KMS-11 (cell line): ENCODE measurements around the gene PRLR.

Source experiments
- H2AFZ ChIP-seq: fragments of 200-600 bp; sonication (generic); 2 replicates; pipeline ENCODE4 v1.6.1; 2016; ENCODE audit warnings: antibody characterized with exemption, mixed run types, low read depth
- H3K27ac ChIP-seq: fragments of 200-600 bp; sonication (generic); 2 replicates; pipeline ENCODE4 v1.6.1; 2016; ENCODE audit warnings: mild to moderate bottlenecking, mixed run types
- H3K27me3 ChIP-seq: fragments of 200-600 bp; sonication (generic); 2 replicates; pipeline ENCODE4 v1.6.1; 2017; ENCODE audit warnings: mild to moderate bottlenecking, low read depth, mixed run types, moderate library complexity; ENCODE audit not compliant: insufficient read depth
- H3K36me3 ChIP-seq: fragments of 200-600 bp; sonication (generic); 2 replicates; pipeline ENCODE4 v1.6.1; 2017; ENCODE audit warnings: mild to moderate bottlenecking, mixed run types; ENCODE audit not compliant: insufficient read depth
- H3K4me1 ChIP-seq: fragments of 200-600 bp; sonication (generic); 2 replicates; pipeline ENCODE4 v1.6.1; 2016; ENCODE audit warnings: mild to moderate bottlenecking, low read depth, mixed run types; ENCODE audit not compliant: poor library complexity, severe bottlenecking
- H3K4me2 ChIP-seq: fragments of 200-600 bp; sonication (generic); 2 replicates; pipeline ENCODE4 v1.7.0; 2016; ENCODE audit warnings: mild to moderate bottlenecking, mixed run types
- H3K4me3 ChIP-seq: fragments of 200-600 bp; sonication (generic); IDR thresholded peaks from 2 replicates; pipeline ENCODE4 v1.6.1; 2017; ENCODE audit warnings: low read depth, low read length, mixed read lengths; ENCODE audit not compliant: insufficient read depth
- H3K79me2 ChIP-seq: fragments of 200-600 bp; sonication (generic); 2 replicates; pipeline ENCODE4 v1.6.1; 2016; ENCODE audit warnings: low read depth, mixed run types; ENCODE audit not compliant: insufficient read depth
- H3K9ac ChIP-seq: fragments of 200-600 bp; sonication (generic); 2 replicates; pipeline ENCODE4 v1.6.1; 2016; ENCODE audit warnings: mild to moderate bottlenecking, mixed run types
- H4K20me1 ChIP-seq: fragments of 200-600 bp; sonication (generic); 2 replicates; pipeline ENCODE4 v1.6.1; 2016; ENCODE audit warnings: mild to moderate bottlenecking, mixed run types; ENCODE audit not compliant: insufficient read depth
- TF ChIP-seq, protein P1 (sequence below): fragments of 200-600 bp; sonication (generic); conservative IDR thresholded peaks from 2 replicates; pipeline ENCODE4 v1.6.1; 2017; ENCODE audit warnings: low read depth, mild to moderate bottlenecking, antibody characterized with exemption, low read length, moderate library complexity, mixed read lengths

Gene PRLR

DNA sequence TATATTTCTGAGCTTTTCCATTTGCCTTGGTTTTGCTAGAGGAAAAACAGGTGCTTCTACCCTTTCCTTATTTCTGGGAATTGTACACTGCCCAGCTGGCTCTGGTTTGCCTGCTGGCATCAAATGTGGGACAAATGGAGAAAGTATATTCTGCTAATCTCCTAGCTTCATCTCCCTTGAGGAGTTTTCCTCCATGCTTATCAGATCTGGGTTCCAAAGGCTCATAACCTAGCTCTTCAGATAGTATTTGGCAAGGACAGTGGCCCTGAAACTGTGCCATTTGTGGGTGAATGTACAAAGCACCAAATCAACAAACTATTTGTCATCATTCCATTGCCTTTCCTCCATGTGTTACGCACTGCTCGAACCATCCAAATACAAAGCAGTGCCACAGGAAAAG lies 16.2 kb downstream of the PRLR start:
- Histone ChIP-seq H4K20me1 (no peaks in the 10 kb centered on the region), H3K27me3 (no peaks in the 10 kb centered on the region), H3K4me1 (no peaks in the 10 kb centered on the region), H3K79me2 (no peaks in the 10 kb centered on the region), H2AFZ (no peak overlapping the region), H3K9ac (no peak overlapping the region), H3K27ac (no peak overlapping the region), H3K4me2 (no peak overlapping the region), H3K4me3 (no peak overlapping the region), H3K36me3 (no peaks in the 10 kb centered on the region)
- TF ChIP-seq, protein P1, sequence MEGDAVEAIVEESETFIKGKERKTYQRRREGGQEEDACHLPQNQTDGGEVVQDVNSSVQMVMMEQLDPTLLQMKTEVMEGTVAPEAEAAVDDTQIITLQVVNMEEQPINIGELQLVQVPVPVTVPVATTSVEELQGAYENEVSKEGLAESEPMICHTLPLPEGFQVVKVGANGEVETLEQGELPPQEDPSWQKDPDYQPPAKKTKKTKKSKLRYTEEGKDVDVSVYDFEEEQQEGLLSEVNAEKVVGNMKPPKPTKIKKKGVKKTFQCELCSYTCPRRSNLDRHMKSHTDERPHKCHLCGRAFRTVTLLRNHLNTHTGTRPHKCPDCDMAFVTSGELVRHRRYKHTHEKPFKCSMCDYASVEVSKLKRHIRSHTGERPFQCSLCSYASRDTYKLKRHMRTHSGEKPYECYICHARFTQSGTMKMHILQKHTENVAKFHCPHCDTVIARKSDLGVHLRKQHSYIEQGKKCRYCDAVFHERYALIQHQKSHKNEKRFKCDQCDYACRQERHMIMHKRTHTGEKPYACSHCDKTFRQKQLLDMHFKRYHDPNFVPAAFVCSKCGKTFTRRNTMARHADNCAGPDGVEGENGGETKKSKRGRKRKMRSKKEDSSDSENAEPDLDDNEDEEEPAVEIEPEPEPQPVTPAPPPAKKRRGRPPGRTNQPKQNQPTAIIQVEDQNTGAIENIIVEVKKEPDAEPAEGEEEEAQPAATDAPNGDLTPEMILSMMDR: no peak

DNA sequence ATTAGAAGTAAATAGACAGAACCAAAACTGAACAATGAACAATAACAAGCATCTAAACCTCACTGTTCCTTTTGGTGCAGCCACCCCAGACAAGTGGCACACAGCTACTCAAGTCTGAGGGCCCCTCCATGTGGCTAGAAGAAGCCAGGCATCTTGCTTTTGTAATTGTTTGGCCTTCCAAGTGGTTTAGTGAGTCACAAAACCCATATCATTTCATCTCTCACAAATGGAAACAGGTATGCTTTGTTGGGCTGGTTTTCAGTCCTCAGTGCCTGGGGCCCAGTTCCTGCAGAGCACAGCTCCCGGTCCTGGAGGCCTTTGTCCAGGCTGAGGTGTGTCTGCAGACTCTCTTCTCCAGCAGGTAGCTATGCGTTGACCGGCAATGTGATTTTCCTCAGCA lies 16.7 kb downstream of the PRLR start:
- H3K27ac ChIP-seq: no peak overlapping the region
- H3K4me2 ChIP-seq: no peak overlapping the region
- H3K79me2 ChIP-seq: no peaks in the 10 kb centered on the region
- no peak overlapping the region for H3K9ac ChIP-seq
- no peaks in the 10 kb centered on the region for H3K27me3 ChIP-seq
- no peak overlapping the region for H3K4me3 ChIP-seq
- H3K4me1 ChIP-seq: no peaks in the 10 kb centered on the region
- no peak overlapping the region for H2AFZ ChIP-seq
- H3K36me3 ChIP-seq: no peaks in the 10 kb centered on the region
- TF ChIP-seq, protein P1: no peak
- H4K20me1 ChIP-seq: no peaks in the 10 kb centered on the region

DNA sequence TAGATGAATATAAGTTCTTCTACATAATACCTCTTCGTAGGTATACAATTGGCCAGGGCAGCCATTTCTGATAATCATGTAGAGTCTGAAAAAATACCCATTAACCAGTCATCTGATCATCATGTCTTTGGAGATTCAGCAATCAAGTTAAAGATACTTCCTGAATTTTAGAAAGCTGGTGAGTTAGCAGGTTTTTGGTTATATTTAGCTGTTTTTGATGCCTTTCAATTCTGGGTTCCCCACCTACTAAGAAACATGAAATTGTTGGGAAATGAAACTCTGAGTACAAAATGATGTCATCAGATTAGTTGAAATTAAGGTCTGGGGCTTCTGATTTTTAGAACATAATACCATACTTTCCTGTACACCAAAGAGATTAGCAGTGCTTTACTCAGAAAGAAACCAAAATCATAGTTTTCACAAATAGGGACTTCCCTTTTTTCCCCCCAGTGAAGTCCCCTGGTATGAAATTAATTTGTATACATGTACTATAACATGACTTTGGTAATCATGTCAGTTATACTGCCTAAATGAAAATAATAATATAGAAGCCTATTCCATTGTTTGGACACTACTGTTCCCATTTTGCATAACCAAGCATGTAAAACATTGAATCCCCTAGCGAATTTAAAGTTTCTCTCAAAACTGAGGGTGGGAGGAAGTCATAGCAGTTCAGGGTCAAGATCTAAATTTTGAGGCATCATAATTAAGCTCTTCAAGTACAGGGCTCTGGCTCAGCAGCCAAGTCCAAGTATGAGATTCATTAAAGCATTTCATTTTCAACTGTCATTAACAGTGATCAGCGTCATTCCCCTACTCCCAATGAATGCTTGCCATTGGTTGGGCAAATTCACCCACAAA lies 17.9 kb downstream of the PRLR start:
- Histone ChIP-seq H3K4me3 (no peak overlapping the region), H3K79me2 (no peaks in the 10 kb centered on the region), H3K4me2 (no peak overlapping the region), H2AFZ (no peak overlapping the region), H3K36me3 (no peaks in the 10 kb centered on the region), H3K27me3 (no peaks in the 10 kb centered on the region), H4K20me1 (no peaks in the 10 kb centered on the region), H3K4me1 (no peaks in the 10 kb centered on the region), H3K9ac (no peak overlapping the region), H3K27ac (no peak overlapping the region)
- TF ChIP-seq, protein P1: no peak

DNA sequence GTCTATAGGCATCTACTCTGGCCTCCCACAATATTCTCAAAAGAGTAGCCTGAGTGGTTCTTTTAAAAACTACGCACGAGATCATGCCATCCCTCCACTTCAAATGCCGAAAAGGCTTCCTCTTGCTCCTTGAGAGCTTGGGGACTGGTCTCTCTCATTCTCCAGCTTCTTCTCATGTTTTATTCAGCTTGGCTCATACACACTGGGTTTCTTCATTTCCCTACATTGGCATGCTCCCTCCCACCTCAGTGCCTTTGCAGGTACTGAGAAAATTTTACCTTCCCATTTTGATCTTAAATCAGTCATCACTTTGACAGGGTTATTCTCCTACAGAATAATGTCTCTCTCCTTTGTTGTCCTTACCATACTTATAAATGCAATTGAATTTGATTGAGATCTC lies 20.4 kb downstream of the PRLR start:
- Histone ChIP-seq H3K4me1 (no peaks in the 10 kb centered on the region), H3K79me2 (no peaks in the 10 kb centered on the region), H3K9ac (no peak overlapping the region), H3K27ac (no peak overlapping the region), H4K20me1 (no peaks in the 10 kb centered on the region), H3K27me3 (no peaks in the 10 kb centered on the region), H2AFZ (no peak overlapping the region), H3K4me3 (no peak overlapping the region), H3K36me3 (no peaks in the 10 kb centered on the region), H3K4me2 (no peak overlapping the region)
- TF ChIP-seq, protein P1: no peak
